CD14-positive monocyte (primary cell): Measurements from ENCODE around the gene HNRNPUL1. TPM values are rescaled to one million over a fixed set of nuclear protein-coding genes. Genes with fewer than 3 reads are reported as not detected.

Experiments used
- DNase-seq, 3 donors: peaks; one replicate each; pipeline ENCODE4 v3.0.0-alpha.2; 2011 to 2022
- H2AFZ ChIP-seq: 2 replicates; pipeline ENCODE4 v1.6.0; 2012; ENCODE audit warnings: mild to moderate bottlenecking, low read depth, low read length, inconsistent platforms; ENCODE audit not compliant: insufficient read depth, poor library complexity, severe bottlenecking
- H3K27ac ChIP-seq, 2 donors: 1 replicate in 1 of 2; 2 replicates in 1 of 2; pipeline ENCODE4 v1.5.1; 2012 to 2013; ENCODE audit warnings: low read length in 2 of 2, control low read depth in 1 of 2, inconsistent platforms in 1 of 2, low read depth in 1 of 2, mild to moderate bottlenecking in 1 of 2
- H3K27me3 ChIP-seq, 2 donors: one replicate each; pipeline versions ENCODE4 v1.6.0 to v1.6.1; 2011 to 2013; ENCODE audit warnings: low read length in 2 of 2; ENCODE audit not compliant: control insufficient read depth in 2 of 2, insufficient read depth in 2 of 2
- H3K36me3 ChIP-seq, 2 donors: replicated peaks in 1 of 2; 1 replicate in 1 of 2; 2 replicates in 1 of 2; pipeline versions ENCODE4 v1.5.1 to v1.6.1; 2012 to 2013; ENCODE audit warnings: low read length in 2 of 2, control low read depth in 1 of 2, inconsistent platforms in 1 of 2, mild to moderate bottlenecking in 1 of 2; ENCODE audit not compliant: insufficient read depth in 2 of 2, control insufficient read depth in 1 of 2
- H3K4me1 ChIP-seq, 2 donors: 1 replicate in 1 of 2; 2 replicates in 1 of 2; pipeline versions ENCODE4 v1.5.1 to v1.6.1; 2012 to 2013; ENCODE audit warnings: low read length in 2 of 2, control low read depth in 1 of 2, inconsistent platforms in 1 of 2, mild to moderate bottlenecking in 1 of 2, moderate library complexity in 1 of 2; ENCODE audit not compliant: insufficient read depth in 2 of 2, control insufficient read depth in 1 of 2
- H3K4me2 ChIP-seq: replicated peaks from 2 replicates; pipeline ENCODE3; 2012; ENCODE audit warnings: low read length, moderate library complexity, mild to moderate bottlenecking; ENCODE audit not compliant: poor library complexity, severe bottlenecking; ENCODE audit errors: extremely low read depth
- H3K4me3 ChIP-seq, 3 experiments: fragments of 200-600 bp in 1 of 3; sonication (generic) in 1 of 3; replicated peaks in 1 of 3; 1 replicate in 2 of 3; 2 replicates in 1 of 3; pipeline ENCODE4 v1.5.1; 2011 to 2013; ENCODE audit warnings: low read length in 3 of 3, mild to moderate bottlenecking in 3 of 3, control low read depth in 2 of 3, low read depth in 2 of 3, inconsistent platforms in 1 of 3, moderate library complexity in 1 of 3
- H3K79me2 ChIP-seq: 2 replicates; pipeline ENCODE4 v1.6.0; 2012; ENCODE audit warnings: mild to moderate bottlenecking, control low read depth, inconsistent platforms, low read length, moderate library complexity; ENCODE audit not compliant: insufficient read depth
- H3K9ac ChIP-seq: 2 replicates; pipeline ENCODE4 v1.6.0; 2017; ENCODE audit warnings: low read length, mild to moderate bottlenecking; ENCODE audit not compliant: insufficient read depth, poor library complexity, severe bottlenecking
- H3K9me3 ChIP-seq, 2 donors: replicated peaks in 1 of 2; 1 replicate in 1 of 2; 2 replicates in 1 of 2; pipeline versions ENCODE4 v1.5.1 to v1.6.1; 2012 to 2013; ENCODE audit warnings: low read length in 2 of 2, control low read depth in 1 of 2; ENCODE audit not compliant: control insufficient read depth in 1 of 2, insufficient read depth in 1 of 2
- H4K20me1 ChIP-seq: 2 replicates; pipeline ENCODE4 v1.6.0; 2012; ENCODE audit warnings: mild to moderate bottlenecking, low read length, control low read depth, moderate library complexity; ENCODE audit not compliant: insufficient read depth
- H3K27ac Mint-ChIP-seq, 7 donors: one replicate each; pipeline ENCODE4 v1.8.0; 2020; ENCODE audit warnings: mild to moderate bottlenecking in 7 of 7, mixed read lengths in 7 of 7, moderate library complexity in 6 of 7, inconsistent platforms in 2 of 7
- H3K27me3 Mint-ChIP-seq, 3 donors: one replicate each; pipeline ENCODE4 v1.8.0; 2021 to 2022; ENCODE audit warnings: low read depth in 3 of 3, mild to moderate bottlenecking in 3 of 3, mixed read lengths in 3 of 3, moderate library complexity in 3 of 3, inconsistent platforms in 1 of 3
- H3K36me3 Mint-ChIP-seq, 2 donors: one replicate each; pipeline ENCODE4 v1.8.0; 2020; ENCODE audit warnings: mixed read lengths in 2 of 2, inconsistent platforms in 1 of 2, mild to moderate bottlenecking in 1 of 2
- H3K4me1 Mint-ChIP-seq: one replicate; pipeline ENCODE4 v1.8.0; 2020; ENCODE audit warnings: mild to moderate bottlenecking, mixed read lengths
- H3K4me3 Mint-ChIP-seq, 2 donors: one replicate each; pipeline ENCODE4 v1.8.0; 2020; ENCODE audit warnings: mild to moderate bottlenecking in 2 of 2, mixed read lengths in 2 of 2, moderate library complexity in 1 of 2
- H3K9me3 Mint-ChIP-seq, 7 donors: one replicate each; pipeline ENCODE4 v1.8.0; 2020 to 2022; ENCODE audit warnings: mixed read lengths in 7 of 7, mild to moderate bottlenecking in 6 of 7, moderate library complexity in 6 of 7, inconsistent platforms in 2 of 7
- whole genome bisulfite sequencing: methylation state at CpG from one replicate; pipeline ENCODE4 v1.1.5; 2013; ENCODE audit warnings: missing lambda C conversion rate; ENCODE audit not compliant: insufficient coverage; 5-methylcytosine and 5-hydroxymethylcytosine counted together
- intact Hi-C, 2 donors: fragments of 100-400 bp; cut with micrococcal nuclease; formaldehyde crosslinking; loops; one replicate each; pipeline versions ENCODE4 v1.15.0 to v1.15.1; 2023
- polyA plus RNA-seq, 3 donors: library from polyadenylated mRNA; depleted of rRNA in 1 of 3; unstranded in 2 of 3; stranded (reverse) in 1 of 3; fragments of 300-500 nt in 2 of 3; fragments of >200 nt in 1 of 3; fragmentation: Illumina TruSeq in 2 of 3; gene quantifications; 1 replicate in 2 of 3; 2 replicates in 1 of 3; pipeline ENCODE4 v1.2.3, GENCODE V29; 2012 to 2021
- TF ChIP-seq, protein P1 (sequence below): fragments of 200-600 bp; IDR thresholded peaks from one replicate; pipeline ENCODE4 v1.8.0; 2022; ENCODE audit warnings: antibody characterized with exemption, mild to moderate bottlenecking

Gene HNRNPUL1
- polyA plus RNA-seq, 3 donors, result 22.6 to 55.3 (median 30.3) TPM

DNA sequence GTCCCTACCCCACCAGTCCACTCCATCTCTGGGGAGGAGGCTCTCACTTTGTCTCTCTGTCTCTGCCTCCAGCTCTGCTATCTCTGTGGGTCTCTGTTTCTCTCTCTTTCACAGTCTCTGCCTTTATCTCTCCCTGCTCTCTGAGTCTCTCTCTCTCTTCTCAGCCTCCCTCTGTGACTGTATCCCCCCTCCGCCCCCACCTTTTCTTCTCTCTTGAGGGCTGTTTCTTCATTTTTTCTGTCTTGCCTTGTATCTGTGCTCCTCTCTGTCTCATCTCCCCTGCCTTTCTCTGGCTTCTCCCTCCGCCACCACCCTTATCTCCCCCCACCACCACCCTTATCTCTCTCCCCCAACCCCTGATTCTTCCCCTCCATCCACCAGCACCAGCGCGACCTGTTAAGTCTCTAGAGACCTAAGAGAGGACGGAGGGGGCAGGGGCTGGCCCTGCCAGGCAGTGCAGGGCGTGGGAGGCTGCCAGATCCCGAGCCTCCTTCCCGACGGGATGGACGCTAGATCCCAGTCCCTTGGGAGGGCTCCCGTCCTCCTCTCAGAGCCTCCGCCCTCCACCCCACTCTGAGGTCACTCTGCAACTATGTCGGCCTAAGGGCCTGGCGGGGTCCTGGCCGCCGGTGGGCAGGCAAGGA is 44.1 kb upstream of the HNRNPUL1 start:
- Histone ChIP-seq H3K36me3 (no peaks in the 10 kb centered on the region), H3K27me3 (peaks cover 0 to 35% of the 10 kb centered on the region in 2 donors), H3K79me2 (no peaks in the 10 kb centered on the region), H3K9me3 (no peaks in the 10 kb centered on the region), H3K4me1 (peaks cover 15 to 19% of the 10 kb centered on the region in 2 donors), H2AFZ (no peak overlapping the region), H4K20me1 (no peaks in the 10 kb centered on the region), H3K27ac (no peak overlapping the region), H3K4me3 (no peak overlapping the region), H3K9ac (no peak overlapping the region), H3K4me2 (no peak overlapping the region)
- intact Hi-C loops, result no loop called here
- no peak for DNase-seq
- Mint-ChIP-seq H3K4me1 (peaks cover 33% of the 10 kb centered on the region), H3K27me3 (peaks cover 33 to 65% (median 36%) of the 10 kb centered on the region in 3 donors), H3K27ac (no peak overlapping the region), H3K4me3 (peak overlapping the region in 1 of 2 donors; percentile 37), H3K36me3 (peaks cover 0 to 3% of the 10 kb centered on the region in 2 donors), H3K9me3 (peaks cover 0 to 4% (median 0%) of the 10 kb centered on the region in 7 donors)
- 70% methylated on average over 5 of the region's 16 CpGs for WGBS
- TF ChIP-seq, protein P1, sequence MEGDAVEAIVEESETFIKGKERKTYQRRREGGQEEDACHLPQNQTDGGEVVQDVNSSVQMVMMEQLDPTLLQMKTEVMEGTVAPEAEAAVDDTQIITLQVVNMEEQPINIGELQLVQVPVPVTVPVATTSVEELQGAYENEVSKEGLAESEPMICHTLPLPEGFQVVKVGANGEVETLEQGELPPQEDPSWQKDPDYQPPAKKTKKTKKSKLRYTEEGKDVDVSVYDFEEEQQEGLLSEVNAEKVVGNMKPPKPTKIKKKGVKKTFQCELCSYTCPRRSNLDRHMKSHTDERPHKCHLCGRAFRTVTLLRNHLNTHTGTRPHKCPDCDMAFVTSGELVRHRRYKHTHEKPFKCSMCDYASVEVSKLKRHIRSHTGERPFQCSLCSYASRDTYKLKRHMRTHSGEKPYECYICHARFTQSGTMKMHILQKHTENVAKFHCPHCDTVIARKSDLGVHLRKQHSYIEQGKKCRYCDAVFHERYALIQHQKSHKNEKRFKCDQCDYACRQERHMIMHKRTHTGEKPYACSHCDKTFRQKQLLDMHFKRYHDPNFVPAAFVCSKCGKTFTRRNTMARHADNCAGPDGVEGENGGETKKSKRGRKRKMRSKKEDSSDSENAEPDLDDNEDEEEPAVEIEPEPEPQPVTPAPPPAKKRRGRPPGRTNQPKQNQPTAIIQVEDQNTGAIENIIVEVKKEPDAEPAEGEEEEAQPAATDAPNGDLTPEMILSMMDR, result no peak

DNA sequence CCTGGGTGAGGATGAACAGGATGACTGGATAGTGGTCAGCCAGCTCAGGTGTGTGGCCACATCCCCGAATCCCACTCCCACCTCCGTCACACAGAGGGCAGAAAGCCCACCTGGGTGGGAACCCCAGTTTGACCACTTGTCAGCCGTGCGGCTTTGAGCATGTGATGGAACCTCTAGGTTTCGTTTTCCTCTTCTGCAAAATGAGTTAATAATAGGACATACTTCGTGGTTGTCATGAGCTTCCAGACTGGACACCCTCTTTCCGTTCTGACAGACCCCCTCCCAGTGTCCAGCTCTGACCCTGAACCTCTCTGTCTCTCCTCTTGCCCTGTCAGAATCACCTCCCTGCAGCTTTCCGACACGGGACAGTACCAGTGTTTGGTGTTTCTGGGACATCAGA is 43.4 kb upstream of the HNRNPUL1 start:
- Histone ChIP-seq H3K27me3 (peaks cover under 1 to 41% of the 10 kb centered on the region in 2 donors), H3K4me2 (peak overlapping the region; percentile 41), H4K20me1 (no peaks in the 10 kb centered on the region), H3K36me3 (no peaks in the 10 kb centered on the region), H3K4me1 (peaks cover 16 to 21% of the 10 kb centered on the region in 2 donors), H3K79me2 (no peaks in the 10 kb centered on the region), H3K9me3 (no peaks in the 10 kb centered on the region), H3K9ac (no peak overlapping the region), H2AFZ (no peak overlapping the region), H3K27ac (no peak overlapping the region), H3K4me3 (peak overlapping the region in 1 of 3 experiments; percentile 36)
- peaks cover 0 to 8% (median 0%) of the 10 kb centered on the region in 7 donors for H3K9me3 Mint-ChIP-seq
- WGBS, result 89% methylated on average over 3 of the region's 9 CpGs
- H3K4me1 Mint-ChIP-seq, result peaks cover 40% of the 10 kb centered on the region
- no peak overlapping the region for H3K27ac Mint-ChIP-seq
- H3K36me3 Mint-ChIP-seq, result peaks cover 0 to 8% of the 10 kb centered on the region in 2 donors
- DNase-seq, result no peak
- peaks cover 37 to 73% (median 44%) of the 10 kb centered on the region in 3 donors for H3K27me3 Mint-ChIP-seq
- TF ChIP-seq, protein P1, result no peak
- intact Hi-C loops, result no loop called here
- peak overlapping the region; percentile 51 to 57 for H3K4me3 Mint-ChIP-seq
